ENCODE measurements around the gene FBXL22.

GRCh38 chr15:63628123-63628822 lies 31.1 kb downstream of the FBXL22 start:
- TF ChIP-seq POLR2AphosphoS5 (IDR thresholded peaks at IDR 0.05) = no peak
- no peak for TF ChIP-seq CTCF (IDR thresholded peaks at IDR 0.05 in 8 of 11, conservative IDR thresholded peaks at IDR 0.05 in 3 of 11)
